ENCODE measurements around the gene PLA2G4C. TPM values are rescaled to one million over a fixed set of nuclear protein-coding genes. Genes with fewer than 3 reads are reported as not detected.

The PLA2G4C gene
- total RNA-seq, 1 donor from 2014 or later, result 11.5 TPM

DNA sequence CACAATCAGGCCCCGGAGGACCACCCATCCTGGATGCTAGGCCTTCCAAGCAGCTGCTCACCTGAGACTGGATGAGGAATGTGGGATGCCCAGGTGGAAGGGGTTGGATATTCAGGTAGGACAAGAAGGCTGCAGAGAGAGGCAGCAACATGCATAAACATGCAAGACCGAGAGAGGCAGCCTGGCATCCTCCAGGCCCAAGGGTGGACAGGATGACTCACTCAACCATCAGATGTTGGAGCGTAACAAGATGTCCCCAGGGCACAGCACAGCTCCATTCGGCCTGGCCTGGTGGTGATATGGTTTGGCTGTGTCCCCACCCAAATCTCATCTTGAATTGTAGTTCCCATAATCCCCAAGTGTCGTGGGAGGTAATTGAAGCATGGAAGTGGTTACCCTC, 56.8 kb downstream of the PLA2G4C start:
- no peak for DNase-seq (ENCODE audit: low spot score)

DNA sequence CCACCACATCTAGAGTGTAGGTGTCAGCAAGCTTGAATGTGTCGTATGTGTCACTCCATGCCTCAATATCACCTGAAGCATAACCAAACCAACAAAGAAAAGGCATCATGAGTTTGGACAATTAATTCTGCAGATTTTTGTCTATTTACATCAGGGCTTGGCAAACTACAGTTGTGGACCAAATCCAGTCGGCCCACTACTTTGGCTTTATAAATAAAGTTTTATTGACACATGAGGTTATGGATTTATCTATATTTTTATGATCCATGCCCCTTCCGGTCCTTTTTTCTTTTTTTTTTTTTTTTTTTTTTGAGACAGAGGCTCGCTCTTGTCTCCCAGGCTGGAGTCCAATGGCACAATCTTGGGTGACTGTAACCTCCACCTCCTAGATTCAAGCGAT, 57.5 kb downstream of the PLA2G4C start:
- no peak for DNase-seq (ENCODE audit: low spot score)

- DNase-seq (ENCODE audit: low spot score), result no peak
Measured at GRCh38 chr19:48051335-48052033, 59.1 kb downstream of the PLA2G4C start.

DNA sequence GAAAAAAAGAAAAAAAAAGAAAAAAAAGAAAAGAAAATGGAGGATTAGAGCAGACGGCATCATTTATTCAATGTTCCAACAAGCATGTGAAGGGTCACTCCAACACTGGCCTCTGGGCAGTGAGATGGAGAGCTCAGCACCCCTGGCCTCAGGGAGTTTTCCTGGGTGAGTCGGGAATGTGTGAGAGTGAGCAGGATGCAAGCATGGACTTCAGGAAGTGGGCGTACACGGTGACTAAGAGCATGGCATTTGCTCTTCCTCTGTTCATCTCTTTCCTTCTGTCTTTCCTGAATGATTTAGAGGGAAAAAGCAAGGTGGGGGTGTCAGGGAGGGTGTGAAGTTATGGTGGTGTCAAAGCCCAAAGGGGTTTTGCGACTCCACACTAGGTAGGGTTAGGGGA, 66.1 kb downstream of the PLA2G4C start:
- DNase-seq (ENCODE audit: low spot score), result no peak

GRCh38 chr19:48043675-48044258, 66.8 kb downstream of the PLA2G4C start, which contains the start of gene CABP5:
CABP5 (minus strand) TSS chr19:48044079; CDS start chr19:48043922, 157 bp downstream.
- DNase-seq (ENCODE audit: low spot score), result no peak

GRCh38 chr19:48041877-48042580, 68.6 kb downstream of the PLA2G4C start:
- no peak for DNase-seq (ENCODE audit: low spot score)

DNA sequence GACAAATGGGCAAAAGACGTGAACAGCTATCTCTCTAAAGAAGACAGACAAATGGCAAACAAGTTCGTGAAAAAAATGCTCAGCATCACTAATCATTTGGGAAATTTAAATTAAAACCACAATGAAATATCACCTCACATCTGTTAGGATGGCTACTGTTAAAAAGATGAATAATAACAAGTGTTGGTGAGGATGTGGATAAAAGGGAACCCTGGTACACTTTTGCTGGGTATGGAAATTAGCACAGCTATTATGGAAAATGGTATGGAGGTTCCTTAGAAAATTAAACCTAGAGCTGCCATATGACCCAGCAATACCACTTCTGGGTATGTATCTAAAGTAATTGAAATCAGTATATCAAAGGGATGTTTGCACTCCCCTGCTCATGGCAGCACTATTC, 73.9 kb downstream of the PLA2G4C start:
- DNase-seq (ENCODE audit: low spot score), result no peak

GRCh38 chr19:48033604-48034003, 77.0 kb downstream of the PLA2G4C start:
- no peak for DNase-seq (ENCODE audit: low spot score)

DNA sequence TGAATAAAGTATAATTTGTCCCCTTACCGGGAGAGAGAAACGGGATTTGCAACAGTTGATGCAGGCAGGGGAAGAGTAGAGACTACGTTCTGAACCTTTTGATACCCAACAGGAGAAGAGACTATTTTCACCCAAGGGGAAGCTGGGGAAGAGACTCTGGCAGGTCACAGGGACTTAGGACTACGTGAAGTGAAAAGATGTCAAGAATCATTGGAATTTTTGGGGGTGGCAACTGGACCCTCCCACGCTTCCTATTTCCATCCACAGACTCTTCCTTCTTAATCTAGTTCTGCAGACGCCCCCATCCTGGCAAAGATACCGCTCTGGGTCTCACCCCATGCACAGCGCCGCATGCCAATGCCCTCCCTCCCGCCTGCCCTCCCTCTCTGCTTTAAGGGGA, 80.5 kb downstream of the PLA2G4C start:
- DNase-seq (ENCODE audit: low spot score), result no peak

- no peak for DNase-seq (ENCODE audit: low spot score)
Measured at GRCh38 chr19:48029431-48029830, 81.2 kb downstream of the PLA2G4C start.

DNA sequence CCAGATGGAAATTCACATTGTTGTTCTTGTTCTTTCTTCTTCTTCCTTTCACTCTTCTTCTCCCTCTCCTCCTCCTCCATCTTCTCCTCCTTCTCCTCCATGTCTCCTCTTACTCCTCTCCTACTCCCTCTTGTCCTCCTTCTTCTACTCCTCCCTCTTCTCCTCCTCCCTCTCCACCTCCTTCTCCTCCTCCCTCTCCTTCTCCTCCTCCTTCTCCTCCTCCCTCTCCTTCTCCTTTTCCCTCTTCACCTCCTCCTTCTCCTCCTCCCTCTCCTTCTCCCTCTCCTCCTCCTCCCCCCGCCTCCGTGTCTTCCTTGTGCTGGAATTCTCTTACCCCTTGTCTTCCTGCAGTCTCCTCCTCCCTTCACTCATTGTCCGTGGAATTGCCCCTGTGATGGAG, 85.1 kb downstream of the PLA2G4C start:
- DNase-seq (ENCODE audit: low spot score), result no peak

DNA sequence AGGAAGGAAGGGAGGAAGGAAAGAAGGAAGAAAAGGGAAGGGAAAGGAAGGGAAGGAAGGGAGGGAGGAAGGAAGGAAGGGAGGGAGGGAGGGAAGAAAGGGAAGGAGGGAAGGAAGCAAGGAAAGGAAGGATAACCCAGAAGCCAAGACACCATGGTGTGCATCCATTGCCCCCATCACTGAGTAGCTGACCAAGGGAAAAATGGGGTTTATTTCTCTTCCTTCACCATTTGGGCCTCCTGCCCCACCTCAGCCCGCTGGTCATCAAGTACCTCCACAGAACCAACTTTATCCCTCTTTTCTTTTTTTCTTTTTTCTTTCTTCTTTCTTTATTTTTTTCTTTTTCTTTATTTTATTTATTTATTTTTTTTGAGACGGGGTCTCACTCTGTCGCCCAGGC, 87.1 kb downstream of the PLA2G4C start:
- DNase-seq (ENCODE audit: low spot score), result no peak

GRCh38 chr19:48023011-48023410, 87.6 kb downstream of the PLA2G4C start:
- no peak for DNase-seq (ENCODE audit: low spot score)

GRCh38 chr19:48020686-48021085, 89.9 kb downstream of the PLA2G4C start:
- DNase-seq (ENCODE audit: low spot score), result no peak

DNA sequence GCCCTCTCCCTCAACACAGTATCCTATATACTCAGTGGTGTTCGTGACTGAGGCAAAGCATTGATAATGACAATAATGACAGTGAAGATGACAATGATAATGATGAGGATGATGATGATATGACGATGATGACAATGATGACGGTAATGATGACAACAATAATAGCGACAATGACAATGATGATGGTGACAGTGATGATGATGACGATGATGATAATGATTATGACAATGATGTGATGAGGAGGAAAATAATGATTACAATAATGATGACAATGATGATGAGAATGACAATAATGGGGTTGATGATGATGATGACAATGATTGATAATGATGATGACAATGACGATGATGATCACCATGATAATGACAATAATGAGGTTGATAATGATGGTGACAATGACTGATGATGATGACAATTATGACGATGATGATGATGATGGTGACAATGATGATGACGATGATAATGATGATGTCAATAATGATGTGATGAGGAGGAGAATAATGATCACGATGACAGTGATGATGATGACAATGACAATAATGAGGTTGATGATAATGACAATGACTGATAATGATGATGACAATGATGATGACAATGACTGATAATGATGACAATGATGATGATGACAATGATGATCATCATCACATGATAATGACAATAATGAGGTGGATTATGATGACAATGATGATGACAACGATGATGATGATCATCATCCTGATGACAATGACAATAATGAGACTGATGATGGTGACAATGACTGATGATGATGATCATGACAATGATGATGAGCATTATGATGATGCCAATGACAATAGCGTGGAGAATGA, 99.5 kb downstream of the PLA2G4C start:
- DNase-seq (ENCODE audit: low spot score), result no peak

- DNase-seq (ENCODE audit: low spot score), result no peak
Measured at GRCh38 chr19:48006762-48007161, 103.9 kb downstream of the PLA2G4C start.

- no peak for DNase-seq (ENCODE audit: low spot score)
Measured at GRCh38 chr19:48004236-48004635, 106.4 kb downstream of the PLA2G4C start.

DNA sequence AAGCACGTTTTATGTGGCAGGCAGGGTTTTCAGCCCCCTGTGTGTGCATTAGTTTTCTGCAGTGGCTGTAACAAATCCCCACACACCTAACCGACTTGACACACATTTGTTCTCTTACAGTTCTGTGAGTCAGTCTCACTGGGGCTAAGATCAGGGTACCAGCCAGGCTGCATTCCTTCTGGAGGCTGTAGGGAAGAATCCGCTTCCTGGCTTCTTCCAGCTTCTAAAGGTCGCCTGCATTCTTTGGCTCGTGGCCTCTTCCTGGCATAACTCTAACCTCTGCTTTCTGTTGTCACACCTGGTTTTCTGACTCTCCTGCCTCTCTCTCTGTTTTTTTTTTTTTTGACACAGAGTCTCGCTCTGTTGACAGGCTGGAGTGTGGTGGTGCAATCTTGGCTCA, 109.8 kb downstream of the PLA2G4C start:
- DNase-seq (ENCODE audit: low spot score), result no peak

GRCh38 chr19:47998800-47999199, 111.8 kb downstream of the PLA2G4C start:
- no peak for DNase-seq (ENCODE audit: low spot score)
